Mesenchymal stem cell (in vitro differentiated cells and primary cell): ENCODE results near the gene DENND5B.

Source experiments
- DNase-seq: peaks from one replicate; pipeline ENCODE4 v3.0.0-alpha.2; 2013
- H2AFZ ChIP-seq: one replicate; pipeline ENCODE4 v1.6.1; 2013; ENCODE audit warnings: low read depth, mild to moderate bottlenecking, control low read depth, inconsistent platforms, low read length, moderate library complexity
- H2AK5ac ChIP-seq: 2 replicates; pipeline ENCODE4 v1.6.1; 2013; ENCODE audit warnings: low read length, moderate library complexity, mild to moderate bottlenecking, inconsistent platforms; ENCODE audit not compliant: severe bottlenecking
- H2BK120ac ChIP-seq: one replicate; pipeline ENCODE4 v1.6.1; 2013; ENCODE audit warnings: low read depth, mild to moderate bottlenecking, inconsistent platforms, low read length, moderate library complexity
- H2BK12ac ChIP-seq, 2 experiments: one replicate each; pipeline ENCODE4 v1.6.1; 2013; ENCODE audit warnings: inconsistent platforms in 2 of 2, low read length in 2 of 2, mild to moderate bottlenecking in 2 of 2, moderate library complexity in 2 of 2, control low read depth in 1 of 2
- H2BK15ac ChIP-seq: one replicate; pipeline ENCODE4 v1.6.1; 2013; ENCODE audit warnings: mild to moderate bottlenecking, low read depth, inconsistent platforms; ENCODE audit not compliant: poor library complexity, severe bottlenecking
- H2BK5ac ChIP-seq: 2 replicates; pipeline ENCODE4 v1.6.1; 2013; ENCODE audit warnings: low read depth, mild to moderate bottlenecking, low read length, control low read depth, inconsistent platforms; ENCODE audit not compliant: poor library complexity, severe bottlenecking
- H3K14ac ChIP-seq, 2 experiments: one replicate each; pipeline ENCODE4 v1.6.1; 2013; ENCODE audit warnings: inconsistent platforms in 2 of 2, low read length in 2 of 2, control low read depth in 1 of 2, mild to moderate bottlenecking in 1 of 2, moderate library complexity in 1 of 2
- H3K18ac ChIP-seq, 2 experiments: one replicate each; pipeline ENCODE4 v1.6.1; 2013; ENCODE audit warnings: inconsistent platforms in 2 of 2, low read length in 2 of 2, control low read depth in 1 of 2, low read depth in 1 of 2, mild to moderate bottlenecking in 1 of 2
- H3K23ac ChIP-seq, 2 experiments: one replicate each; pipeline ENCODE4 v1.6.1; 2013; ENCODE audit warnings: inconsistent platforms in 2 of 2, low read length in 2 of 2, mild to moderate bottlenecking in 2 of 2, moderate library complexity in 2 of 2, control low read depth in 1 of 2
- H3K27ac ChIP-seq: 2 replicates; pipeline ENCODE4 v1.5.1; 2013; ENCODE audit warnings: mild to moderate bottlenecking, moderate library complexity, low read length, control low read depth, inconsistent platforms; ENCODE audit not compliant: poor library complexity, severe bottlenecking
- H3K27me3 ChIP-seq, 2 experiments: 2 replicates each; pipeline versions ENCODE4 v1.6.1 to v1.7.0; 2013; ENCODE audit warnings: low read length in 2 of 2, mild to moderate bottlenecking in 2 of 2, moderate library complexity in 2 of 2, control low read depth in 1 of 2, inconsistent platforms in 1 of 2; ENCODE audit not compliant: control insufficient read depth in 1 of 2, insufficient read depth in 1 of 2
- H3K36me3 ChIP-seq, 2 experiments: 2 replicates each; pipeline versions ENCODE4 v1.6.1 to v1.7.0; 2013; ENCODE audit warnings: low read length in 2 of 2, control low read depth in 1 of 2, inconsistent platforms in 1 of 2, low read depth in 1 of 2, mild to moderate bottlenecking in 1 of 2; ENCODE audit not compliant: insufficient read depth in 2 of 2, control insufficient read depth in 1 of 2
- H3K4ac ChIP-seq, 2 experiments: one replicate each; pipeline ENCODE4 v1.6.1; 2013; ENCODE audit warnings: inconsistent platforms in 2 of 2, low read length in 2 of 2, mild to moderate bottlenecking in 2 of 2, moderate library complexity in 2 of 2, control low read depth in 1 of 2, low read depth in 1 of 2
- H3K4me1 ChIP-seq: 2 replicates; pipeline ENCODE4 v1.6.1; 2013; ENCODE audit warnings: low read depth, low read length, control low read depth; ENCODE audit not compliant: control insufficient read depth, insufficient read depth
- H3K4me2 ChIP-seq: 2 replicates; pipeline ENCODE4 v1.6.1; 2013; ENCODE audit warnings: low read length, mild to moderate bottlenecking, inconsistent platforms; ENCODE audit not compliant: poor library complexity, severe bottlenecking
- H3K4me3 ChIP-seq, 2 experiments: 2 replicates each; pipeline versions ENCODE4 v1.5.1 to v1.7.0; 2013; ENCODE audit warnings: low read length in 2 of 2, mild to moderate bottlenecking in 2 of 2, control low read depth in 1 of 2, low read depth in 1 of 2; ENCODE audit not compliant: insufficient read depth in 1 of 2
- H3K79me1 ChIP-seq: replicated peaks from 2 replicates; pipeline ENCODE4 v1.6.1; 2013; ENCODE audit warnings: mild to moderate bottlenecking, control low read depth, low read length, inconsistent platforms; ENCODE audit not compliant: poor library complexity, severe bottlenecking
- H3K9ac ChIP-seq: 2 replicates; pipeline ENCODE4 v1.7.0; 2013; ENCODE audit warnings: mild to moderate bottlenecking, low read length, moderate library complexity
- H3K9me3 ChIP-seq: 2 replicates; pipeline ENCODE4 v1.7.0; 2013; ENCODE audit warnings: mild to moderate bottlenecking, low read length; ENCODE audit not compliant: control insufficient read depth
- H4K8ac ChIP-seq: one replicate; pipeline ENCODE4 v1.6.1; 2013; ENCODE audit warnings: inconsistent platforms, mild to moderate bottlenecking, low read length, moderate library complexity
- H4K91ac ChIP-seq: one replicate; pipeline ENCODE4 v1.6.1; 2013; ENCODE audit warnings: mild to moderate bottlenecking, low read length, inconsistent platforms
- WGBS: methylation state at CpG from one replicate; pipeline ENCODE4 v1.1.7; 2013; ENCODE audit warnings: mixed read lengths; 5-methylcytosine and 5-hydroxymethylcytosine counted together

Gene DENND5B

DNA sequence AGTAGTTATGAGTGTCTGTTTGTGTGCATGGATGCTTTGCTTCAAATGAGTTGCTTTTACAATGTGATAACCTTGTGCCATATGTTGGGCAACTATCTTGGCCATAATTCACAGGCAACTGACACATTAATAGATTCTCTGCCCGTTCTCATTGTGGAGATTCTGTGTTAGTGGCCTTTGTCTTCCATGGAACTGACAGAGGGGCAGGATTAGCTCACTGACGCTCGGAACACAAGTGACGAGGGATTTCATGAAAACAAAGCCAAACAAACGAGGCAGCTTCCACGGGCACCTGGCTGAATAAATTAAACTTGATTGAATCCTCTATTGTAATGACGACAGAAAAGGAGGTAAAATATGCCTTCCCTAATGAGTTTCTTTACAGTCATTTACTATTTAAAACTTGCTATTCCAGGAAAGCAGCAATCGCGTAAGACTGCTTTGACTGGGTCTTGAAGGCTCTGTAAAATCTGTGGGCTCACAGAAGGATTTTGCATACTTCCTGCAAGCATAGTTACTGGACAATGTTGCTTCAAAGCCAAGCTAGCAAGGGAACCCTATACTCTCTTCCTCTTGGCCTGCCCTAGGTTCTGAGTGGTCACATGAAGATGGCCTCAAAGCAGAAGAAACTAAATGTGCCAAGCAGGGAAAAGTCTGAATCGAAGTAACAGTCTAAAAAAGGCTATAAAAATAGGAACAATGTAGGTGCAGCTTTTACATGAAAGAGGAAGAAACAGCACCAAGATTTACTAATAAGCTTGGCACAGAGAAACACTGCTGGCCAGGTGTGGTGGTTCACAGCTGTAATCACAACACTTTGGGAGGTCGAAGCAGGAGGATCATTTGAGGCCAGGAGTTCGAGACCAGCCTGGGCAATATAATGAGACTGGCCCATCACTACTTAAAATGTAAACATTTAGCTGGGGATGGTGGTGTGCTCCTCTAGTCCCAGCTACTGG lies 236.9 kb downstream of the DENND5B start:
- Histone ChIP-seq H3K79me1 (no peaks in the 10 kb centered on the region), H3K9me3 (no peaks in the 10 kb centered on the region), H3K14ac (no peak overlapping the region), H3K27ac (no peak overlapping the region), H2AFZ (no peak overlapping the region), H2BK5ac (no peak overlapping the region), H4K91ac (no peak overlapping the region), H3K36me3 (no peaks in the 10 kb centered on the region), H2AK5ac (no peak overlapping the region), H3K9ac (no peak overlapping the region), H3K4ac (no peak overlapping the region), H3K27me3 (peaks cover 4 to 6% of the 10 kb centered on the region in 2 experiments), H3K18ac (no peak overlapping the region), H2BK12ac (no peak overlapping the region), H3K4me1 (no peaks in the 10 kb centered on the region), H3K4me2 (no peak overlapping the region), H2BK15ac (no peak overlapping the region), H3K23ac (no peak overlapping the region), H3K4me3 (no peak overlapping the region), H4K8ac (no peak overlapping the region), H2BK120ac (no peak overlapping the region)
- no peak for DNase-seq
- 75% methylated on average over 11 of the region's 12 CpGs for WGBS

GRCh38 chr12:31346267-31346666 lies 244.7 kb downstream of the DENND5B start:
- H3K36me3 ChIP-seq = no peaks in the 10 kb centered on the region
- no peak overlapping the region for H3K4me3 ChIP-seq
- no peak overlapping the region for H3K18ac ChIP-seq
- H3K4me1 ChIP-seq = no peaks in the 10 kb centered on the region
- H3K79me1 ChIP-seq = no peaks in the 10 kb centered on the region
- H4K8ac ChIP-seq = no peak overlapping the region
- no peak overlapping the region for H2AK5ac ChIP-seq
- H4K91ac ChIP-seq = no peak overlapping the region
- no peak for DNase-seq
- no peak overlapping the region for H3K4me2 ChIP-seq
- H2AFZ ChIP-seq = no peak overlapping the region
- no peak overlapping the region for H3K27ac ChIP-seq
- H3K14ac ChIP-seq = no peak overlapping the region
- no peak overlapping the region for H2BK120ac ChIP-seq
- no peak overlapping the region for H3K4ac ChIP-seq
- H3K9ac ChIP-seq = no peak overlapping the region
- H3K23ac ChIP-seq = no peak overlapping the region
- no peak overlapping the region for H2BK5ac ChIP-seq
- peaks cover 9 to 13% of the 10 kb centered on the region in 2 experiments for H3K27me3 ChIP-seq
- 81% methylated on average over 9 of the region's 9 CpGs for WGBS
- H3K9me3 ChIP-seq = no peaks in the 10 kb centered on the region
- H2BK15ac ChIP-seq = no peak overlapping the region
- no peak overlapping the region for H2BK12ac ChIP-seq

- Histone ChIP-seq H3K9ac (no peak overlapping the region), H3K9me3 (no peaks in the 10 kb centered on the region), H3K27ac (no peak overlapping the region), H3K18ac (no peak overlapping the region), H2BK15ac (no peak overlapping the region), H3K79me1 (no peaks in the 10 kb centered on the region), H3K36me3 (no peaks in the 10 kb centered on the region), H2AFZ (no peak overlapping the region), H3K4me3 (no peak overlapping the region), H3K27me3 (peaks cover 9 to 10% of the 10 kb centered on the region in 2 experiments), H3K4ac (no peak overlapping the region), H4K91ac (no peak overlapping the region), H2AK5ac (no peak overlapping the region), H3K4me2 (no peak overlapping the region), H3K23ac (no peak overlapping the region), H3K14ac (no peak overlapping the region), H2BK12ac (no peak overlapping the region), H3K4me1 (no peaks in the 10 kb centered on the region), H4K8ac (no peak overlapping the region), H2BK5ac (no peak overlapping the region), H2BK120ac (no peak overlapping the region)
- WGBS = 95% methylated on average over 8 of the region's 8 CpGs
- DNase-seq = no peak
Measured at GRCh38 chr12:31343139-31343538, 247.8 kb downstream of the DENND5B start.

DNA sequence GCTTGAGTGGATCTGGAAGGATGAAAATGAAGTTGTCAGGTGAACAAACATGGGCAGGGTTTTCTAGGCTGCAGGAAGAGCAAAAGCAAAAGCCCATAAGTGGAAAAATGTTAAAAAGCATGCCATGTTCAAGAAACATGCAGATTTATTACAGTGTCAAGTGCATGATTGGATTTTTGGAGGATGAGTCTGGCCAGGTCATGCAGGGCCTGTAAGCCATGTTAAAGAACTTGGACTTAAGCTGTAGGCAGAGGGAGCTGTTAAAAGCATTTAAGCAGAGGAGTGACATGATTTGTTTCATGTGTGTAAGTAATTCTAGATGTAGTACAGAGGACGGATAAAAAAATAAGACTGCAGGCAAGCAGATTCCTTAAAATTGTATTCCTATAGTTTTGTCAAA lies 248.7 kb downstream of the DENND5B start:
- DNase-seq = no peak
- Histone ChIP-seq H3K9ac (no peak overlapping the region), H3K4ac (no peak overlapping the region), H3K79me1 (no peaks in the 10 kb centered on the region), H4K91ac (no peak overlapping the region), H3K4me3 (no peak overlapping the region), H2AFZ (no peak overlapping the region), H2BK15ac (no peak overlapping the region), H3K4me1 (no peaks in the 10 kb centered on the region), H3K18ac (no peak overlapping the region), H3K27me3 (peaks cover 7 to 10% of the 10 kb centered on the region in 2 experiments), H3K36me3 (no peaks in the 10 kb centered on the region), H2AK5ac (no peak overlapping the region), H4K8ac (no peak overlapping the region), H2BK5ac (no peak overlapping the region), H3K23ac (no peak overlapping the region), H3K27ac (no peak overlapping the region), H3K4me2 (no peak overlapping the region), H2BK12ac (no peak overlapping the region), H3K14ac (no peak overlapping the region), H2BK120ac (no peak overlapping the region), H3K9me3 (no peaks in the 10 kb centered on the region)
- WGBS = 40% methylated on average over 1 of the region's 1 CpG
